Fibroblast of skin of left quadriceps (primary cell): ENCODE measurements around the gene TF.

Experiments used
- DNase-seq, 2 experiments: peaks; one replicate each; pipeline ENCODE4 v3.0.0-alpha.2; 2013; ENCODE audit warnings: low read depth in 2 of 2

Gene TF

DNA sequence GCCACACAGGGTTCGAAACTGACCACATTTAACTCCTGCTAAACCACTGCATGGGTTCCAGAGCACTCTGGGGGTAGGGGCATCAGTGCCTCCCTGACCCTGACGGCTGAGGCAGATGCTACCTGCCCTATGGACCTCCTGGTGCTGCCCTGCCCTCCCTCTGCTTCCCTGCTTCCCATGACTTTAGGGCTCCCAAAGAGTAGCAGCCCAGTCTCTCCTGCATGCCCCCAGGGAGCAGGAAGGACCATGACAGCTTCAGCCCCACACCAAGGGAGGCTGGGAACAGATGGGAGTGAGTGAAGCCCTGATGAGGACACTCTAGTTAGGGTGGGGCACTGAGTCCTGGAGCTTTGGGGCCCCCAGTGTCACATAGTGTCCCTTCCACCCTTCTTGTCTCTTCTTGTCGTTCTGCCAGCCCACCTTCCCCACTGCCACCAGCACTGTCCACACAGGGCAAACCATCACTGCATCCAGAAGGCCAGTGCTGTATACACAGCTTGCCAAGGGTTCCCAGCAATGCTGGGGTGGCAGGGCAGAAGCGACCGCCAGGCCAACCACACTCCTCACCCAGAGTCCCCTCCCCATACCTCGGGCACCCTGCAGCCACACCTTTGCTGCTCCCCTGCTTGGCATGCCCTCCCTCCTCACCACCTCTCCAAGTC, 90.4 kb downstream of the TF start:
- DNase-seq: no peak

GRCh38 chr3:133837487-133838295, 91.5 kb downstream of the TF start:
- DNase-seq: no peak

DNA sequence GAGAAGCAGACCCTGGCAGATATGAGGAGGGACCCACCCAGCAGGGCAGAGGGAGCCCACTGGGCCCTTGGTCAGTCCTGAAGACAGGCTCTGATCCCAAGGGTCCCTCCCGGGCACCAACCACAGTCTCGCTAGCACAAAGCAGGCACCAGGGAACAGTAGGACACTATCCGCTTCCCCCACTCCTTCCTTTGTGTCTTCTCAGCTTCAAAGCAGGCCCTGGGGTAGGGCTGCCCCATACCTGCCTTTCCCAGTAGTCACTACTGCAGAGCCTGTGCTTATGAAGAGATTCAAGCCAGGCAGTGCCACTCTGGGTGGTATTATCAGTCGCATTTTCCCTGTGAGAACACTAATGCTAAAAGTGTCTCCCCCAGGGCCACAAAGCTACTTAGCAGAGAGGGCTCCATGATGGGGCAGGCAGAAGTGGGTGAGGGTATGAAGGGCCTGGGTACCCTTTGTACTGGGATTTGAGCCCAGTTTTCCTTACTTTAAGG, 92.2 kb downstream of the TF start:
- no peak for DNase-seq

DNA sequence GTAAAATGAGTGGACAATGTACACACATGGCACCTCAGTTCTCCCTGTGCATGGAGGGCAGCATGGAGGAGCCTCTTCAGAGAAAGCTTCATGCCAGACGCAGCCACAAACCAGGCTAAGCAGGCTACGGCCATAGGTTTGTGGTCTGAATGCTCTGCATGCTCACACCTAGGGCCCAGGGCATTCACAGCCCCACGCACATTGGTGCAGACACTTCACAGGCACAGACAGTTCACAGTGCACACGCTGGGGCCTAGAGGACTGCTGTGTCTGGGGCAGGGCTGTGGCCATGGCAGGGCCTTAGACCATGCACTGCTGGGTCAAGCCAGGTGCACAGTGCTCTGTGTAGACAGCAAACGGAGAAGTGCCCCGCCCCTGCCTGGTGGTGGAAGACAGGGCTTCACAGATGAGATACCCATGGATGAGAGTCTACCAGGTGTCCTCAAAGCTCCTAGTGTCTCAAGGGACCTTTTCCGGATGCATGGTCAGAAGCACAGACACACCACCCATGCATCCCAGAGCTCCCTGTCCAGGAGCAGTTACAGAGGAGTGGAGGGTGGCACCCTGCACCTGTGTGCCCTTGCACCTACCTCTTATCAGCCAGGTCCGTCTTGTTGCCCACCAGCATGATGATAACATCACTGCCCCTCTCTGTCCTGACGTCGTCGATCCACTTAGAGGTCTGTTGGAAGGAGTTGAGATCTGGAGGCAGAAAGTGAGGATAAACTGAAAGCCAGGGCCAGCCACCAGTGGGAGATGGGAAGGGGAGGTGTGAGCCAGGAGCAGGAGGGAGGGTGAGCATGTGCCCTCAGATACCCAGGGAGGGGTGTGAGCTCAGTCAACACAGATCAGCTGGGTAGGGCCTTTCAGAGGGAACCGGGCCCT, 93.0 kb downstream of the TF start:
- no peak for DNase-seq

DNA sequence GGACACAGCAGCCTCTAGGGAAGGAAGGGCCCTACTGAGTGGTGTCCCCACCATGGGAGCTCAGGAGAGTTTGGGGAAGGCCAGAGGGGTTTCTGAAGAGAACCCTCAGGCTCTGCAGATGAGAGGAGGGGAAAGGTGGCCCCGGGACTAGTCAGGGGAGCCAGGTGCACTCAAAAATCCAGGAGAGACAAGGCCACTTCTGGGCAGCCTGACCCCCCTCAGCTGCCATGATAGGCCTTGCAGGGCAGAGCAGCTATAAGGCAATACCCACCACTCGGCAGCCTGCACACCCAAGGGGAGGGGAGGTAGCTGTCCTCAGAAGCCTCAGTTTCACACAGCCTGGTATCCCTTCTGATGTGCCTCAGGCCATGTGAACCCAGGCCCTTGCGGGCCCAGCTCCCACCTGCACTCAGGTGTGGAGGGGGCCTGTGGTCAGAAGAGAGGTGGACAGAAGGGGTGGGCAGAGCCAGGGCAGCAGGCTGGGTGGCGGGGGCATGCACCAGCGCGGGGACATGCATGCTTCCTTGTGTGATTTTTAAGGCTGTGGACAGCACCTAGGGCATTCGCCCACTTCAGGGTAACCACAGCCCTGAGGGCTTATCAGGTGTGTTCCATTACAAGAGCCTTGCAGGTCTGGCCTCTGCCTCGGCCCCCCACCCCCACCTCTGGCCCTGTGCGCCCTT, 94.0 kb downstream of the TF start:
- no peak for DNase-seq

DNA sequence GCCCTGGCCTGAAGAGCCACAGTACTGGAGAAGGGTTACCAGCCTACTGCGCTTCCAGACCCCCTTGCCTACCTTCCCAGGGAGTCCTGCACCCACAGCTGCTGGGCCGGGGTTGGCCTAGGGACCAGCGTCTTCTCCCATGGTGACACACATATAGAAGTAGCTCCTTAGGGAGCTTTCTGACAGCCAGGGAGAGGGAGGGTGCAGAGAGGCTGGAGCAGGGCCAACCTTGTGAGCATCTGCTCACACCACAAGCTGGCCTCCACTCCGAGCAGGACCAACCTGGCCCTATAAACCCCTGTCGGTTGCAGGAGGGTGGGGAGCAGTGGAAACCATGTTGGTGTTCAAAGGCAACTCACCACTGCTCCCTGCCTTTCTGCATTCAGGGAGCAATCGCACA, 94.6 kb downstream of the TF start:
- no peak for DNase-seq

DNA sequence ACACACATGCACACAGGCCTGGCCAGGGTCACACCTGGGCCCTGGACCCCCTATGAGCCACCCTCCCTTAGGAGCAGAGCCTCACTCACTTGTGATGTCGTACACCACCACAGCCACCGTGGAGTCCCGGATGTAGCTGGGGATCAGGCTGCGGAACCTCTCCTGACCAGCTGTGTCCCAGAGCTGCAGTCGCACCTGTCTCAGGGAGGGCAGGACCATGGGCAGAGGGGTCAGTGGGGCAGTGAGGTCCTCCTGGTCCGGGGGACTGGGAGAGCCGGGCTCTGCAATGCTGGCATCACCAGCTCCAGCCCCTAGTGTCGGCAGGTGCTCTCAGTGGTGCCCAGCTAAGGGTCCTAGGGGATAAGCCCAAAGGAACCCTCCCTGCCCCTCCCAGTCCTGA, 95.0 kb downstream of the TF start:
- DNase-seq: no peak

DNA sequence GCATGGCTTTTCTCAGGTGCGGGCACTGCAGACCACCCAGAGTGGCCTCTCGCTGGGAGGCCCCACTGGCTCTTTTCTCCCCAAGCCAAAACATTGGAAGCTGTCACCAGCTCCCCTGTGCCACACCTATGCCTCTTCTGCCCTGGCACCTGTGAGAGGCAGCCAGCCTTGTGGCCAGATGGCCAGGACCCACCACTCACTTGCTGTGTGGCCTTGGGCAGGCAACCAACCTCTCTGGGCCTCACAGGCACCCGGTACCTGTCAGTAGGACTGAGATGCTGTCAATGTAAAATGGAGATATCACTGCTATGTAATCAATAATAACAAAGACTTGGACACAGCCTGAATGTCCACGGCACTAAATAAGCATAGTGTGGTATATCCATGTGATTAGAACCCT, 96.0 kb downstream of the TF start:
- DNase-seq: no peak

GRCh38 chr3:133843634-133844033, 97.4 kb downstream of the TF start:
- no peak for DNase-seq

DNA sequence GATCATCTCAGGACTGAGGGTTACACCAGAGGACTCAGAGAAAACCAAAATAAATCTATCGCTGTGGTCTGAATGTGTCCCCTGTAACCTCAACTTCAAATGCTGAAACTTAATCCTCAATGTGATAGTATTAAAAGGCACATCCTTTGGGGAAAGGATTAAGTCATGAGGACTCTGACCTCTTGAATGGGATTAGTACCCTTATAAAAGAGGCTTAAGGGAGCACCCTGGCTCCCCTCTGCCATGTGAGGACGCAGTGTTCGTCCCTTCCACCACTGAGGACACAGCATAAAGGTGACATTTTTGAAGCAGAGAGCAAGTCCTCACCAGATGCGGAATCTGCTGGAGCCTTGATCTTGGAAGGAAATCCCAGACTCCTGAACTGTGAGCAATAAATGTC, 98.9 kb downstream of the TF start:
- no peak for DNase-seq
